Stimulated activated CD8-positive, alpha-beta memory T cell treated with anti-CD3 and anti-CD28 coated beads, Interleukin-15, amount 100 ng/mL, for 4 hours (primary cell): ENCODE measurements around the gene ABCA4.
"Not testable (repeated sequence)": the region's sequence is repeated elsewhere in the genome, so short reads cannot be mapped to it uniquely, and the experiment has no call there.

Source experiments
- DNase-seq, 2 donors: peaks; one replicate each; pipeline ENCODE4 v3.0.0-alpha.2; 2020; ENCODE audit warnings: low read depth in 2 of 2

ABCA4 gene

GRCh38 chr1:93979040-93979717 is 141.8 kb downstream of the ABCA4 start:
- DNase-seq, result no peak

DNA sequence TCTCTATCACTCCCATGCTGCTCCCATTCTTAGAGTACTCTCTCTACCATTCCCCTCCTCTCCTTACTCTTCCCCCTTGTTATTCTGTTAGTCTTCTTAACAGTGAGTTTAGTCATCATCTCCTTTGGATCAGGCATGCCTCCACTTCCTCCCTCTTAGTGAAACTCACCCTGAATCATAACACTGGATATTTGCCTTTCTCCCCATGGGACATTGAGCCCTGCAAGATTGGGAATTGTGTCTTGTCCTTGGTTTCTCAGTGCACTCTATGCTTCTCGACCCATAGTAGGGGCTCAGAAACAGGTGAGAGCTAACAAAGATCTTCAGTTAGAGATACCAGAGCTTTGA is 143.4 kb downstream of the ABCA4 start:
- DNase-seq, result no peak

DNA sequence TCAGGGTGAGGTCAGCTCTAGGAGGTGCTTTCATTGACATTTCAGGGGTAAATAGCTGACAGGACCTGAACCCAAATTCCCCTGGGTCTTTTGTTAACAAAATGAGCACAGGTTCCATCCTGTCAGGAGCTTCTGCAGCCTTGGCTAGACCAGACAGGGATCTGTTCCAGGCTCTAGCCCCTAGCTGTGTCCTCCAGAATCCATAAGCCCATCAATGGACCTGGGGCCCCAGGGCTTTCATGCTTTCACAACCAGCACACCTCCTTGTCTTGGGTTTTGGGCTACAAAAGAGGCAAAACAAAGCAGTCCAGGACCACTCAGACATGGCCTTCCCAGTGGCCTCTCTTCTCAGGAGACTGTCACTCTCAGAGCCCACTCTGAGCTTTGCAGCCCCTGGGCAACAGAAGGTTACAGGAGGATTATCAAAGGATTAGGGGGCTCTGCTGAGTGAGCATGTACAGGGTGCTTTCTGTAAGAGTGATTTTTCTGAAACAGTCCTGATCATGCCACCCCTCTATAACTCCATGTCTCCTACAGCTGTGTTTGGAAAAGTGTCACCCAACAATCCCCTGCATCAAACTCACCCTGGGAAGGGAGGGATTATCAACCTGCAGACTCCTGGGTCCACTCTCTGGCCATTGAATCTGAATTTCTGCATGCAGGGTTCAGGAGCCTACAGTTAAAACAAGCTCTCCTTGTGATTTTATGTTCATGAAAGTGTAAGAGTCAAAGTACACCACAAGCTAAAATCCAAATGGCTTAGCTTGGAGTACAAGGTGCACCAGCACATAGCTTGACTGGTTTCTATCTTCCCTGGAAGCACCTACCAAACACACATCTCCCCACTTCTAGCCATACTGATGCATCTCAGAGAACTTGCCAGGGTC is 144.0 kb downstream of the ABCA4 start:
- DNase-seq, result no peak

DNA sequence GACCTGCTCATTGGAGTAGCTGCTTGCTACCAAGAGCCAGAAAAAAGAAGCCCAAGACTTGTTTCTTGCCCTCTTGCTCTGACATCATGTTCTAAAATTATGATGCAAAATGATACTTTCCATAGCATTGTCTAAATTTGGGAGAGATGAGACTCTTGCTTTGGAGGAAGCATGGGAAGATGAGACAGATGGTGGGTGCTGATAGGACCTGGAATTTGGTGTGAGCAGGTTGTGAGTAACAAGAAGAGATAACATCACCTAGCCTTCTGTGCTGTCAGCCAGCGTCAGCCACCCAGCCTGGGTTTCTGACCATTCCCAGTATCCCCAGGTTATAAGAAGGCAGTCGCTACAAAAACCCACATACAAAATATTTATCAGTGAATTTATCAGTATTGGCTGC is 144.7 kb downstream of the ABCA4 start:
- DNase-seq, result no peak

DNA sequence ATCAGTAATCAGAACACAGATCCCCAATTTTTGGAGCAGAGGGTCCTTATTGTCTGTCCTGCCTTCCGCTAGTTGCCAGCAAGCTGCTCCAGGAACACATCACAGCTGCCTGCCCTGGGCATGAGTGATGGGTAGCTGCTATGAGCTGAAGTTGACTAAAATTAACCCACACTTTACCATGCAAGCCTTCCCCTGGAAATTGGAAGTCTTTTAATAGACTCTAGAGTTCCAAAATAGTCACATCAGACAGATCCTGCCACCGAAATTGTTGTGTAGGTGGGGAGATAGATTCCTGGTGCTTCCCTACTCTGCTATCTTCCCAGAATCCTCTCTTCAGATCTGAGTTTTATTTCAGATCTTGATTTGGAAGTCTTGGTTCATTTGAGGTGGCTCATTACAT is 148.6 kb downstream of the ABCA4 start:
- DNase-seq, result no peak

- no peak for DNase-seq
Measured at GRCh38 chr1:93969887-93970286, 151.1 kb downstream of the ABCA4 start.

- DNase-seq, result no peak
Measured at GRCh38 chr1:93969371-93969770, 151.6 kb downstream of the ABCA4 start.

DNA sequence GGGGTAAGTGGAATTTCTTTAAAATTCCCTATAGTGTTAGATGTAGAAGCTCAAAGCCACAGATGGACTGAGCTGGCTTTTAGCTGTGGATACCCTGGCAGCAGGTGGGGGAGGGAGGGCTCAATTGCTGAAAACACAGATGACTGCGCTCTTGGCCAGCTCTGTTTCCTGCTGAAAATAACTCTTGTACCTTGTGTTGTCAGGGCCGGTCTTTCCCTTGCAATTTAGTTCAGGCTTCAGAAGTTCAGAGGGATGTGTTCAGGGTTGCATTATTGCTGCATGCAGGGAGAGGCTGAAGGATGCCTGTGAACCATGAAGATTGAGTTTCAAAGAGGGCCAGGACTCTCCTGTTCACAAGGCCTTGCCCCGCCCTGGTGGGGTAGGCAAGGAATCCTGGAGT is 153.6 kb downstream of the ABCA4 start:
- DNase-seq, result no peak

- DNase-seq, result no peak
Measured at GRCh38 chr1:93965888-93966287, 155.1 kb downstream of the ABCA4 start.

DNA sequence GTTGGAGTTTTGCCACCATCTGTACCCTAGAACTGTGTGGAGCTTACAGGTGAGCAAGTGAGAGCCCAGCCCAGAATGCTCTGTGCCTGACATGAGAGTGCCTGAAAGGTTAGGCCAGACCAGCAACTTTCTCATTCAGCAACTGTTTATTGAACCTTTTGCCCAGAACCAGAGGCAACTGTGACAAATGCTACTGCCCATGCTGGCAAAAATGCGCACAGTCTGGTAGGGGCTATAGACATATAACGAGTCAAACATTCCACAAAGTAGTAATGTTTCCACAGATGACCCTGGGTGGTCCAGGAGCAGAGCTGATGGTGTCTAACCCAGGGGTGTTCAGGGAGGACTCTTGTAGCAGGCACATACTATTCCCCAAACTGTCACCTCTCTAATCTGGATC is 155.7 kb downstream of the ABCA4 start:
- DNase-seq, result no peak

- DNase-seq, result no peak
Measured at GRCh38 chr1:93964777-93965200, 156.2 kb downstream of the ABCA4 start.

GRCh38 chr1:93964096-93964776 is 156.7 kb downstream of the ABCA4 start:
- no peak for DNase-seq

- no peak for DNase-seq
Measured at GRCh38 chr1:93963585-93963984, 157.4 kb downstream of the ABCA4 start.

DNA sequence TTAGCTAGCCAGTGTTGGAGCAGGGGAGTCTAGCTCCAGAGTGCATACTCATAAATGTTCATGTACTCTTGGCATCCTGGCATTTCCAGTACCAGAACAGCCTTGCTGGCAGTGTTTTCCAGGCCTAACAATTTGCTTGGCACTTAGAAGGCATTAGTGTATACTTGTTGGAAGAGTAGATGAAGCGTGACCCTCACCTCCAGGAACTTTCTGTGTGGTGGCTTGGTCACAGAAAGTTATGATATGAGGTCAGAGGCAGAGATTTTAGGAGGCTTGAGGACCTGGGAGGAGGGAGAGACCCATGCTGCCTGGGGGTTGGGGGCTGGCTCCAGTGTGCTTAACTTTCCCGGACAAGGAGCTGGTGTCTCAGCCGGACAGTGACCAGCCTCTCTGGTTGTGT is 159.0 kb downstream of the ABCA4 start:
- DNase-seq, result no peak

DNA sequence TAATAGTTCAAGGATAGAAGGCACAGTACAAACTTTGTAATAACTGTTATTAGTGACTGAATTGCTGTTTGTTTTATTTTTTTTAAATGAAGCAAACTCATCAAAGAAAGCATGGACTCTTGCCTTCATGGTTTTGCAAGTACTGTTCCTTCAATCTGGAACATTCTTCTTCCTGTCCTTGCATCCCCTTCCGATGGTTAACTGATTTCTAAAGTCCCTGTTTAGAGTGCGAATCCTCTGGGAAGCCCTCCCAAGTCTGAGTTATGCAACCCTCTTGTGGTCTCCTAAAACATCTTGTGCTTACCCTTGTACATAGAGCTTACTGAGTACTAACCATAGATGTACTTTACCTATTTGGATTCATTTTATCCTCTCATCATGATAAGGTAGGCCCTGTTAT is 159.5 kb downstream of the ABCA4 start:
- no peak for DNase-seq

GRCh38 chr1:93960641-93961147 is 160.3 kb downstream of the ABCA4 start:
- no peak for DNase-seq

DNA sequence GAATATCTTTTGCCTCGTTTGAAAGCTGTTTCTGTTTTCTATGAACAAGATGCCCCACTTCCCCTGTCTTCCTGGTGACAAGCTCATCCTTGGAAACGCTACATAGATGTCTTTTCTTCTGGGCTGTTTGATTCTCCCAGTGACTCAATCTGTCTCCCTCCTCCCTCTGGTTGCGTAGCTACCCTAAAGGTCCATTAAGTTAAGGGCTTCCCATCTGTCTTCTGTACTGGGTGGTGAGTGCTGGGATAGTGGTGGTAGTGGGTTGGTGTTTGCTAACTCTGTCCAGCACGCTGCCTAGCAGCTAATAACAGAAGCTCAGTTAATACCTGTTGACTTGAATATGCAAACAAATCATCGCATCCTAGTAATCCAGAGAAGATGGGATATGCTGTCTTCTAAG is 161.5 kb downstream of the ABCA4 start:
- no peak for DNase-seq

GRCh38 chr1:93958726-93959100 is 162.2 kb downstream of the ABCA4 start:
- no peak for DNase-seq

- no peak for DNase-seq
Measured at GRCh38 chr1:93958032-93958725, 162.8 kb downstream of the ABCA4 start.

DNA sequence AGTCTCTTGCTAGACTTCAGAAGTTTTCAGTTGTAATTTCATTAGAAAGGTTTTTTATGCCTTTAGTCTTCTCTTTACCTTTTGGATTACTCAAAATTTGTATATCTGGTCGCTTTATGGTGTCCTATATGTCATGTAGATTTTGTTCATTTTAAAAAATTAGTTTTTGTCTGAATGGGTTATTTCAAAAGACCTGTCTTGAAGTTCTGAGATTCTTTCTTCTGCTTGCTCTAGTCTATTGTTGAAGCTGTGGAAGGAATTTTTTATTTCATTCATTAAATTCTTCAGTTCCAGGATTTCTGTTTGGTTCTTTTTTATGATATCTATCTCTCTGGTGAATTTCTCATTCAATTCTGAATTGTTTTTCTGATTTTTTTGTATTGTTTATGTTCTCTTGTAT is 165.2 kb downstream of the ABCA4 start:
- DNase-seq, result no peak

- not testable (repeated sequence) for DNase-seq
Measured at GRCh38 chr1:93947002-93947686, 173.8 kb downstream of the ABCA4 start.
